ENCODE measurements around the gene ID1. TPM values are rescaled to one million over a fixed set of nuclear protein-coding genes. Genes with fewer than 3 reads are reported as not detected.

The ID1 gene
- total and polyA plus RNA-seq, 2 of the 13 experiments (the other 11 are each of a cell fraction or from before 2014, with no cell fraction given), result 320 to 419 TPM

- TF ChIP-seq KDM1A (CRISPR knock-in tag; IDR thresholded peaks at IDR 0.05), result peak; percentile 83
- peak; percentile 21; the same call in 1 of the 2 replicates for TF ChIP-seq CBFB (CRISPR knock-in tag; IDR thresholded peaks at IDR 0.05)
- peak; percentile 89; the same call in 1 of the 2 replicates for TF ChIP-seq ZNF33A (CRISPR knock-in tag; IDR thresholded peaks at IDR 0.05; ENCODE audit: borderline replicate concordance)
- peak; percentile 57; the same call in 1 of the 2 replicates for TF ChIP-seq ATF7-NPFF (CRISPR knock-in tag; IDR thresholded peaks at IDR 0.05; ENCODE audit: low read depth)
- peak; percentile 77 for TF ChIP-seq ZEB1 (IDR thresholded peaks at IDR 0.05; ENCODE audit: insufficient replicate concordance, low read depth)
- peak; percentile 67; the same call in 1 of the 2 replicates for TF ChIP-seq CBX5 (CRISPR knock-in tag; IDR thresholded peaks at IDR 0.05; ENCODE audit: borderline replicate concordance)
- 0 out of 2 replicates have a peak, but pooled peaks have one; percentile 16 for TF ChIP-seq HOXA5 (CRISPR knock-in tag; IDR thresholded peaks at IDR 0.05)
- 0 out of 2 replicates have a peak, but pooled peaks have one; percentile 28 for TF ChIP-seq ZNF20 (CRISPR knock-in tag; IDR thresholded peaks at IDR 0.05)
- TF ChIP-seq MXD4 (CRISPR knock-in tag; IDR thresholded peaks at IDR 0.05), result 0 out of 2 replicates have a peak, but pooled peaks have one; percentile 6
- no peak for TF ChIP-seq EHMT2 (IDR thresholded peaks at IDR 0.05; ENCODE audit: borderline replicate concordance, low read depth, low read length)
- TF ChIP-seq SP140L (CRISPR knock-in tag; IDR thresholded peaks at IDR 0.05; ENCODE audit: borderline replicate concordance), result 0 out of 2 replicates have a peak, but pooled peaks have one; percentile 18
- TF ChIP-seq ZBTB7B (CRISPR knock-in tag; IDR thresholded peaks at IDR 0.05), result peak; percentile 28
- no peak for TF ChIP-seq ZFP62 (CRISPR knock-in tag; IDR thresholded peaks at IDR 0.05)
- peak; percentile 40; the same call in 1 of the 2 replicates for TF ChIP-seq ZNF792 (CRISPR knock-in tag; IDR thresholded peaks at IDR 0.05)
- TF ChIP-seq ZNF781 (CRISPR knock-in tag; IDR thresholded peaks at IDR 0.05; ENCODE audit: borderline replicate concordance, not compliant biosample characterization), result peak; percentile 76
- TF ChIP-seq ZBTB2 (CRISPR knock-in tag; IDR thresholded peaks at IDR 0.05; ENCODE audit: low read depth), result no peak
- TF ChIP-seq FOSL2 (CRISPR knock-in tag; IDR thresholded peaks at IDR 0.05), result peak; percentile 2; the same call in 1 of the 2 replicates
- TF ChIP-seq ZNF710 (CRISPR knock-in tag; IDR thresholded peaks at IDR 0.05; ENCODE audit: borderline replicate concordance), result 0 out of 2 replicates have a peak, but pooled peaks have one; percentile 9
- TF ChIP-seq CHD4 (IDR thresholded peaks at IDR 0.05; ENCODE audit: borderline replicate concordance, low read length), result peak; percentile 97
- TF ChIP-seq PAX8 (CRISPR knock-in tag; IDR thresholded peaks at IDR 0.05; ENCODE audit: borderline replicate concordance), result no peak
- no peak for TF ChIP-seq SOX5 (CRISPR knock-in tag; IDR thresholded peaks at IDR 0.05; ENCODE audit: borderline replicate concordance)
- TF ChIP-seq NFYC (CRISPR knock-in tag; IDR thresholded peaks at IDR 0.05), result peak; percentile 38; the same call in 1 of the 2 replicates
- TF ChIP-seq ZNF704 (CRISPR knock-in tag; IDR thresholded peaks at IDR 0.05; ENCODE audit: borderline replicate concordance), result peak; percentile 69; the same call in 1 of the 2 replicates
- peak; percentile 35; the same call in 1 of the 2 replicates for TF ChIP-seq FOXO1 (CRISPR knock-in tag; IDR thresholded peaks at IDR 0.05)
- 0 out of 2 replicates have a peak, but pooled peaks have one; percentile 4 for TF ChIP-seq REXO4 (CRISPR knock-in tag; IDR thresholded peaks at IDR 0.05; ENCODE audit: borderline replicate concordance)
Measured at GRCh38 chr20:31573555-31574321, 31.4 kb upstream of the ID1 start (continued).

Measured in HepG2 (cell line).